Measurements from ENCODE around the gene DNAJC1. TPM values are rescaled to one million over a fixed set of nuclear protein-coding genes. Genes with fewer than 3 reads are reported as not detected.

Gene DNAJC1
- total RNA-seq, 1 donor from 2014 or later, result 12.0 TPM

DNA sequence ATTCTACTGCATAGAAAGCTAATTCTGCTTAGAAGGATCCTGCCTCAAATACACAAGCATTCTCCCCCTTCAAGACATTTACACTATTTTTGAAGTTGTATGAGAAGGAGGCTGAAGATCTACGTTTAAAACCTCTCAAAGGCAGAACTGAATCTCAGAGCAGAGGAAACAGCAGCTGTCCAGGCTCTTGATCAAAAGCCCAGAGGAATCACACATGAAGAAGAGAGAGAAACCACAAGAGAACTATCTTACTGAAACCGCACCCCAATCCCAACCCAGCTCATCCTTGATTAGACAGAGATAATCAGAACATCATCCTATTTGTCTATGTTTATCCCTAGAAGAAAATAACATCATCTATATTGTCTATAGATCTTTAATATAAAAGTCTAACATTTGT, 2.2 kb upstream of the DNAJC1 start:
- DNase-seq, result no peak
- intact Hi-C loops (cut with micrococcal nuclease), result loop anchor here (10.0 kb wide), 2 partner anchors 219 to 309 kb away; partner anchors contain the start of gene COMMD3

GRCh38 chr10:22003964-22004281, 393 bp upstream of the DNAJC1 start:
- peaks cover 7% of the 10 kb centered on the region for H3K9me3 ChIP-seq (replicated peaks)
- peak overlapping the region; percentile 90 for H3K4me3 ChIP-seq
- DNase-seq, result no peak
- no peaks in the 10 kb centered on the region for H3K27me3 ChIP-seq (ENCODE audit: low read depth)
- peak overlapping the region; percentile 97 for H3K27ac ChIP-seq (replicated peaks)
- intact Hi-C loops (cut with micrococcal nuclease), result loop anchor here (10.0 kb wide), 2 partner anchors 221 to 311 kb away; partner anchors contain the start of gene COMMD3
- no peaks in the 10 kb centered on the region for H3K36me3 ChIP-seq
- TF ChIP-seq CTCF (IDR thresholded peaks at IDR 0.05; ENCODE audit: borderline replicate concordance), result no peak
- H3K4me1 ChIP-seq, result peaks cover 34% of the 10 kb centered on the region

More for the DNA sequence above, 2.2 kb upstream of the DNAJC1 start:
- no peak overlapping the region for H3K27ac ChIP-seq (replicated peaks)
- no peaks in the 10 kb centered on the region for H3K27me3 ChIP-seq (ENCODE audit: low read depth)
- no peaks in the 10 kb centered on the region for H3K36me3 ChIP-seq
- H3K4me3 ChIP-seq, result no peak overlapping the region
- peaks cover 31% of the 10 kb centered on the region for H3K4me1 ChIP-seq
- peaks cover 7% of the 10 kb centered on the region for H3K9me3 ChIP-seq (replicated peaks)
- TF ChIP-seq CTCF (IDR thresholded peaks at IDR 0.05; ENCODE audit: borderline replicate concordance), result no peak

GRCh38 chr10:22002591-22003176, 846 bp downstream of the DNAJC1 start:
- Histone ChIP-seq H3K4me3 (peak overlapping the region; percentile 90), H3K4me1 (peaks cover 34% of the 10 kb centered on the region), H3K9me3 (replicated peaks) (peaks cover 7% of the 10 kb centered on the region), H3K36me3 (no peaks in the 10 kb centered on the region), H3K27me3 (ENCODE audit: low read depth) (no peaks in the 10 kb centered on the region), H3K27ac (replicated peaks) (peak overlapping the region; percentile 97)
- intact Hi-C loops (cut with micrococcal nuclease), result loop anchor here (10.0 kb wide), 2 partner anchors 222 to 312 kb away; partner anchors contain the start of gene COMMD3
- DNase-seq, result no peak
- no peak for TF ChIP-seq CTCF (IDR thresholded peaks at IDR 0.05; ENCODE audit: borderline replicate concordance)

DNA sequence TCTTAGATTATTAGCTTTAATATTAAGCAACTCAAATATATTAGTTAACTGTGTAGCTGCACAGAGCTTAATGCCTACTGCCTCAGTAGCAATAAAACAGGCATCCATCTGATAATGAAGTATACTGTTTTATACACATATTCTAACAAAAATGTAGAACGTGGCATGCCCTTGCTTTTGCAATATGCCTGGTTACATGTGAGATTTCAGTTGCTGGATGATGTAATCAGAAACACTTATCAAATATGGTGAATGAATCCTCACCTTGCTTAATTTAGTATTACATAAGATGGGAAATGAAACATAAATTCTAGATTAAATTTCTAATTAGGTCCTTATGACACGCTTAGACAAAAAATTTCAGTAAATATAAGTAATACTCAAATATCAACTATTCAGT, 8.0 kb downstream of the DNAJC1 start:
- TF ChIP-seq CTCF (IDR thresholded peaks at IDR 0.05; ENCODE audit: borderline replicate concordance), result no peak
- H3K9me3 ChIP-seq (replicated peaks), result no peaks in the 10 kb centered on the region
- no peak overlapping the region for H3K27ac ChIP-seq (replicated peaks)
- no peak for DNase-seq
- H3K27me3 ChIP-seq (ENCODE audit: low read depth), result no peaks in the 10 kb centered on the region
- peaks cover 8% of the 10 kb centered on the region for H3K4me1 ChIP-seq
- intact Hi-C loops (cut with micrococcal nuclease), result no loop called here
- H3K4me3 ChIP-seq, result no peak overlapping the region
- no peaks in the 10 kb centered on the region for H3K36me3 ChIP-seq

DNA sequence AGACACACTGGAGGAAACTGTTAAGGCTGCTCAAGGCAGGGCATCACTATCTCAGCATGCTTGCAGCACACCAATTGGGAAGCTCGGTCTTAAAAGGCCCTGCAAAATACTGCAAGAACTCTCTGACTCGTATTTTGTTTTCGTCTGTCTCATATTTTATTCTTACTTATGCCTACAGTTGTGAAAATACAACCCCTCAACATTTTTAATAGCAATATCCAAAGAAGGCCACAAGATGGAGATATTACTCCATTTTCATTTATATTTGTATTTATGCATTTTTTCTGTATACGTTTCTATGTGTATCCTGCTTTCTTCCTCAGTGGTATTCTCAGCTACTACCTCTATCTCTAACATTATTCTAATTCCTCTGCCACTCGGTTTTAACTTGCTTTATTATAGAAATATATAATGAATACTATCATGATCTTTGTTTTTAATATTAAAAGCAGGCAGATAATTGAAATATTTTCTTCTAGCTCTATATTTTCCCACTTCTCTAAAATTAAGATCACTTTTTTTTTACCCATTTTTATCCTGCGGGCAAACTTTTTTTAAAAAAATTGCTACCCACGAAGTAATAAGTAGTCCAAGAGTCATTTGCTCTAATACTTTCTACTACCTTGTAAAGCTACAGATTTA, 10.0 kb downstream of the DNAJC1 start:
- intact Hi-C loops (cut with micrococcal nuclease), result no loop called here
- TF ChIP-seq CTCF (IDR thresholded peaks at IDR 0.05; ENCODE audit: borderline replicate concordance), result peak; percentile 60
- Histone ChIP-seq H3K4me1 (peaks cover 24% of the 10 kb centered on the region), H3K4me3 (no peak overlapping the region), H3K27ac (replicated peaks) (no peak overlapping the region), H3K36me3 (no peaks in the 10 kb centered on the region), H3K27me3 (ENCODE audit: low read depth) (no peaks in the 10 kb centered on the region), H3K9me3 (replicated peaks) (no peaks in the 10 kb centered on the region)
- no peak for DNase-seq
